Liver (tissue), 9 donors: Measurements from ENCODE around the gene TCEA2. TPM values are rescaled to one million over a fixed set of nuclear protein-coding genes. Genes with fewer than 3 reads are reported as not detected.

ENCODE experiments used
- DNase-seq: peaks from one replicate; pipeline ENCODE4 v3.0.0-alpha.2; 2017; ENCODE audit warnings: low spot score
- H3K27ac ChIP-seq, 2 donors: one replicate each; pipeline ENCODE4 v1.7.0; 2013; ENCODE audit warnings: inconsistent platforms in 2 of 2, low read length in 2 of 2, control low read depth in 1 of 2, low read depth in 1 of 2, mild to moderate bottlenecking in 1 of 2
- H3K27me3 ChIP-seq, 4 donors: one replicate each; pipeline versions ENCODE4 v1.6.1 to v1.7.0; 2013; ENCODE audit warnings: low read length in 3 of 4, inconsistent platforms in 1 of 4, mild to moderate bottlenecking in 1 of 4, moderate library complexity in 1 of 4; ENCODE audit not compliant: control insufficient read depth in 4 of 4, insufficient read depth in 4 of 4
- H3K36me3 ChIP-seq, 4 donors: one replicate each; pipeline versions ENCODE4 v1.6.1 to v1.7.0; 2013; ENCODE audit warnings: low read length in 3 of 4, mild to moderate bottlenecking in 3 of 4, low read depth in 1 of 4, moderate library complexity in 1 of 4; ENCODE audit not compliant: control insufficient read depth in 4 of 4, insufficient read depth in 3 of 4
- H3K4me1 ChIP-seq, 4 donors: one replicate each; pipeline versions ENCODE4 v1.6.1 to v1.7.0; 2013; ENCODE audit warnings: low read length in 3 of 4, mild to moderate bottlenecking in 3 of 4, moderate library complexity in 1 of 4; ENCODE audit not compliant: control insufficient read depth in 4 of 4, insufficient read depth in 4 of 4
- H3K4me3 ChIP-seq, 3 donors: one replicate each; pipeline versions ENCODE4 v1.6.1 to v1.7.0; 2013; ENCODE audit warnings: low read length in 3 of 3, control low read depth in 1 of 3, low read depth in 1 of 3, mild to moderate bottlenecking in 1 of 3
- H3K9ac ChIP-seq, 2 donors: one replicate each; pipeline ENCODE4 v1.7.0; 2013; ENCODE audit warnings: low read length in 2 of 2, mild to moderate bottlenecking in 2 of 2, moderate library complexity in 2 of 2, control low read depth in 1 of 2, low read depth in 1 of 2
- H3K9me3 ChIP-seq, 4 donors: one replicate each; pipeline versions ENCODE4 v1.6.1 to v1.7.0; 2013; ENCODE audit warnings: low read length in 3 of 4; ENCODE audit not compliant: control insufficient read depth in 4 of 4
- ATF3 ChIP-seq: IDR thresholded peaks from 2 replicates; pipeline ENCODE4 v1.6.1; 2016; ENCODE audit warnings: antibody characterized with exemption
- CTCF ChIP-seq: fragments of 150-350 bp; IDR thresholded peaks from 2 replicates; pipeline ENCODE4 v1.5.1; 2017; ENCODE audit warnings: improper control_type of control experiment, low read depth, low read length; ENCODE audit not compliant: missing input control
- FOXA1 ChIP-seq: IDR thresholded peaks from 2 replicates; pipeline ENCODE4 v1.6.1; 2016; ENCODE audit warnings: antibody characterized with exemption
- FOXA2 ChIP-seq: IDR thresholded peaks from 2 replicates; pipeline ENCODE4 v1.6.1; 2016; ENCODE audit warnings: antibody characterized with exemption
- GABPA ChIP-seq, 2 donors: IDR thresholded peaks in 1 of 2; conservative IDR thresholded peaks in 1 of 2; 2 replicates each; pipeline ENCODE4 v1.6.1; 2016; ENCODE audit warnings: antibody characterized with exemption in 2 of 2, mild to moderate bottlenecking in 1 of 2, moderate library complexity in 1 of 2
- HNF4A ChIP-seq, 2 donors: conservative IDR thresholded peaks; 2 replicates each; pipeline ENCODE4 v1.6.1; 2016; ENCODE audit warnings: antibody characterized with exemption in 2 of 2, mild to moderate bottlenecking in 2 of 2
- HNF4G ChIP-seq: IDR thresholded peaks from 2 replicates; pipeline ENCODE4 v1.6.1; 2016; ENCODE audit warnings: antibody characterized with exemption
- JUND ChIP-seq, 2 donors: IDR thresholded peaks; 2 replicates each; pipeline ENCODE4 v1.6.1; 2016; ENCODE audit warnings: antibody characterized with exemption in 2 of 2
- RXRA ChIP-seq, 2 donors: IDR thresholded peaks; 2 replicates each; pipeline ENCODE4 v1.6.1; 2017 to 2018; ENCODE audit warnings: antibody characterized with exemption in 2 of 2, mild to moderate bottlenecking in 1 of 2
- SP1 ChIP-seq: IDR thresholded peaks from 2 replicates; pipeline ENCODE4 v1.6.1; 2018; ENCODE audit warnings: antibody characterized with exemption, mild to moderate bottlenecking
- WGBS: extraction: QIAGEN DNeasy Blood & Tissue Kit; methylation state at CpG from one replicate; pipeline ENCODE4 v1.1.7; 2013; 5-methylcytosine and 5-hydroxymethylcytosine counted together
- polyA plus RNA-seq, 2 donors: library from polyadenylated mRNA; stranded (reverse) in 1 of 2; unstranded in 1 of 2; fragments of 200-250 nt in 1 of 2; fragments of >200 nt in 1 of 2; fragmentation: Nextera tagmentation in 1 of 2; extraction: Ambion mirVana in 1 of 2; gene quantifications; one replicate each; pipeline versions ENCODE4 v1.2.1 to v1.2.3, GENCODE V29; 2013 to 2015
- total RNA-seq, 2 donors: library from RNA; depleted of rRNA; stranded (reverse); fragments of >200 nt; gene quantifications; one replicate each; pipeline ENCODE4 v1.2.3, GENCODE V29; 2014
- TF ChIP-seq, protein P1 (sequence below): IDR thresholded peaks from 2 replicates; pipeline ENCODE4 v1.6.1; 2016; ENCODE audit warnings: antibody characterized with exemption
- TF ChIP-seq, protein P2 (sequence below): IDR thresholded peaks from 2 replicates; pipeline ENCODE4 v1.6.1; 2016; ENCODE audit warnings: antibody characterized with exemption, mild to moderate bottlenecking
- donor health status: healthy.
- donor health status: healthy.
- donor health status: healthy.
- donor health status: healthy.
- donor health status: healthy.

Gene TCEA2
- total and polyA plus RNA-seq, 4 donors: 4.6 to 22.6 (median 11.8) TPM

DNA sequence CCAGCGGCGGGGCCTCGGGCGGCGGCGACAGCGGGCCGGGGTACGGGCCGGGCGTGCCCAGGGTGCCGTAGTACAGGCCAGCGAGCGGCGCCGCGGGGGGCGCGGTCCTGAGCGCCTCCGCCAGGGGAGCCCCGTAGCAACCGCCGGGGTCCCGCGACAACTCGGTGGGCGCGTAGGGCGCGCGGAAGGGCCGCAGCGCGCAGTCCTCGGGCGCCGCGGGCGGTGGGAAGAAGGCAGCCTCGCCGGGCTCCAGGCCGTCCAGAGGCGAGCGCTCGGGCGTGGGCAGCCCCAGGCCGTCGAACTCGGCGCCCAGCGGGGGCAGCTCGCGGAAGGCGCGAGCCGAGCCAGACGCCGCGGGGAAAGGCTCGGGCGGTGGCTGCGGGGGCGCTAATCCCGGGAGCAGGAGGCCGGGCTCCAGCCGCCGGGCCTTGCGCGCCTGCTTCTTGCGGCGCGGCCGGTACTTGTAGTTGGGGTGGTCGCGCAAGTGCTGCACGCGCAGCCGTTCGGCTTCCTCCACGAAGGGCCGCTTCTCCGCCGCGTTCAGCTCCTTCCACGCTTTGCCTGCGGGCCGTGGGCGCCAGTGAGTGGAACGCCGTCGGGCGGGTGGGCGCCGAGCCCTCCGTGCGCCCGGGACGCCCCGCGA is 14.5 kb upstream of the TCEA2 start:
- peak overlapping the region in 1 of 3 donors; percentile 51 for H3K4me3 ChIP-seq
- TF ChIP-seq SP1: no peak
- TF ChIP-seq GABPA (IDR thresholded peaks at IDR 0.05 in 1 of 2, conservative IDR thresholded peaks at IDR 0.05 in 1 of 2): no peak
- no peak for TF ChIP-seq HNF4G
- no peak for TF ChIP-seq HNF4A (conservative IDR thresholded peaks at IDR 0.05)
- TF ChIP-seq FOXA2: no peak
- TF ChIP-seq CTCF: no peak
- 8% methylated on average over 101 of the region's 101 CpGs for WGBS
- H3K27ac ChIP-seq: no peak overlapping the region
- no peak for DNase-seq
- H3K9ac ChIP-seq: no peak overlapping the region
- peaks cover 0 to 11% (median 3%) of the 10 kb centered on the region in 4 donors for H3K27me3 ChIP-seq
- no peaks in the 10 kb centered on the region for H3K36me3 ChIP-seq
- H3K9me3 ChIP-seq: no peaks in the 10 kb centered on the region
- peaks cover 0 to 8% (median 2%) of the 10 kb centered on the region in 4 donors for H3K4me1 ChIP-seq

DNA sequence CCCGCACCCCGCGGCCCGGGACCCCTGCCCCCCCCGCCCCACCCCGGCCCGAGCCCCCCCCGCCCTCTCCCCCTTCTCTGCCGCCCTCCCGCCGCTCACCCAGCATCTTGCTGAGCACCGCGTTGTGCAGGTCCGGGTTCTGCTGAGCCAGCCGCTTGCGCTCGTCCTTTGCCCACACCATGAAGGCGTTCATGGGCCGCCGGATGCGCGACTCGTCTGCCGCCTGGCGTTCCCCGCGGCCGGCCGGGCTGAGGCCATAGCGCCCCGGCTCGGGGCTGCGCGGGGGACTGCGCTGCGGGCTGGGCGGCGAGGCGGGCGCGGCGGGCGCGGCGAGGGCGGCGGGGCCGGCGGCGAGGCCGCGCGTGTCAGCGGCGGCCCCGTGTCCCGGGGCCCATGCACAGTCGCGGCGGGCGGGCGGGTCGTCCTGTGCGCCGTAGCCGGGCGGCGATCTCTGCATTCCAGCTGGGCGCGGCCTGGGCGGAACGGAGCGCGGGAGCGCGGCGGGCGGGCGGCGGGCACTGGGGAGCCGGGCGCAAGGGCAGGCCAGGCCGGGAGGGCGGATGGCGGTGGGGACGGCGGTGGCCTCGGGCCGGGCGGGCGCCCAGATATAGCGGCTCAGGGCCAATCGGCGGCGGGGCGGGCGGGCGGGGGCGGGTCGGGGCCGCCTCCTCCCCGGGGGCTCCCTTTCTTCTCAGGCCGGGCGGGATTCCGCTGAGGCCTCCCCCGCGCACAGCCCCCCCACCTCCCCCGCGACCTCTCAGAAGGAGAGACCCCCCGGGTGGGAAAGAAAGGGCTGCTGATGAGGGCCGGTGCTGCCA is 13.7 kb upstream of the TCEA2 start, which contains the start of gene SOX18:
SOX18 (minus strand) TSS at position 580 of the 818 bp plus-strand sequence; CDS start at position 457, 123 bp downstream.
- DNase-seq: no peak
- H3K27me3 ChIP-seq: peaks cover 0 to 11% (median 3%) of the 10 kb centered on the region in 4 donors
- H3K4me3 ChIP-seq: peak within 1 kb of the TSS in 1 of 3 donors; percentile 51
- H3K36me3 ChIP-seq: no peaks in the 10 kb centered on the region
- 2% methylated on average over 110 of the region's 111 CpGs for WGBS
- peaks cover 0 to 8% (median 2%) of the 10 kb centered on the region in 4 donors for H3K4me1 ChIP-seq
- TF ChIP-seq RXRA (IDR thresholded peaks at IDR 0.05) (no peak), FOXA1 (no peak), JUND (IDR thresholded peaks at IDR 0.05) (no peak), HNF4A (conservative IDR thresholded peaks at IDR 0.05) (no peak), HNF4G (no peak), ATF3 (no peak)
- TF ChIP-seq, protein P1, sequence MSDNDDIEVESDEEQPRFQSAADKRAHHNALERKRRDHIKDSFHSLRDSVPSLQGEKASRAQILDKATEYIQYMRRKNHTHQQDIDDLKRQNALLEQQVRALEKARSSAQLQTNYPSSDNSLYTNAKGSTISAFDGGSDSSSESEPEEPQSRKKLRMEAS: no peak
- TF ChIP-seq, protein P2, sequence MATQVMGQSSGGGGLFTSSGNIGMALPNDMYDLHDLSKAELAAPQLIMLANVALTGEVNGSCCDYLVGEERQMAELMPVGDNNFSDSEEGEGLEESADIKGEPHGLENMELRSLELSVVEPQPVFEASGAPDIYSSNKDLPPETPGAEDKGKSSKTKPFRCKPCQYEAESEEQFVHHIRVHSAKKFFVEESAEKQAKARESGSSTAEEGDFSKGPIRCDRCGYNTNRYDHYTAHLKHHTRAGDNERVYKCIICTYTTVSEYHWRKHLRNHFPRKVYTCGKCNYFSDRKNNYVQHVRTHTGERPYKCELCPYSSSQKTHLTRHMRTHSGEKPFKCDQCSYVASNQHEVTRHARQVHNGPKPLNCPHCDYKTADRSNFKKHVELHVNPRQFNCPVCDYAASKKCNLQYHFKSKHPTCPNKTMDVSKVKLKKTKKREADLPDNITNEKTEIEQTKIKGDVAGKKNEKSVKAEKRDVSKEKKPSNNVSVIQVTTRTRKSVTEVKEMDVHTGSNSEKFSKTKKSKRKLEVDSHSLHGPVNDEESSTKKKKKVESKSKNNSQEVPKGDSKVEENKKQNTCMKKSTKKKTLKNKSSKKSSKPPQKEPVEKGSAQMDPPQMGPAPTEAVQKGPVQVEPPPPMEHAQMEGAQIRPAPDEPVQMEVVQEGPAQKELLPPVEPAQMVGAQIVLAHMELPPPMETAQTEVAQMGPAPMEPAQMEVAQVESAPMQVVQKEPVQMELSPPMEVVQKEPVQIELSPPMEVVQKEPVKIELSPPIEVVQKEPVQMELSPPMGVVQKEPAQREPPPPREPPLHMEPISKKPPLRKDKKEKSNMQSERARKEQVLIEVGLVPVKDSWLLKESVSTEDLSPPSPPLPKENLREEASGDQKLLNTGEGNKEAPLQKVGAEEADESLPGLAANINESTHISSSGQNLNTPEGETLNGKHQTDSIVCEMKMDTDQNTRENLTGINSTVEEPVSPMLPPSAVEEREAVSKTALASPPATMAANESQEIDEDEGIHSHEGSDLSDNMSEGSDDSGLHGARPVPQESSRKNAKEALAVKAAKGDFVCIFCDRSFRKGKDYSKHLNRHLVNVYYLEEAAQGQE: no peak
- H3K27ac ChIP-seq: peak within 1 kb of the TSS; percentile 9 to 63
- H3K9ac ChIP-seq: no peak within 1 kb of the TSS
- H3K9me3 ChIP-seq: no peaks in the 10 kb centered on the region
